Left ventricle myocardium inferior (tissue), 1 donor: ENCODE measurements around the gene HERPUD2. TPM values are rescaled to one million over a fixed set of nuclear protein-coding genes. Genes with fewer than 3 reads are reported as not detected.

Experiments
- DNase-seq: peaks from one replicate; pipeline ENCODE4 v3.0.0-alpha.2; 2020
- H3K27ac ChIP-seq: fragments of 200-600 bp; replicated peaks from 2 replicates; pipeline ENCODE4 v1.8.0; 2021
- H3K27me3 ChIP-seq: fragments of 200-600 bp; 2 replicates; pipeline ENCODE4 v1.8.0; 2021; ENCODE audit warnings: low read depth
- H3K36me3 ChIP-seq: fragments of 200-600 bp; 2 replicates; pipeline ENCODE4 v1.8.0; 2021
- H3K4me1 ChIP-seq: fragments of 200-600 bp; 2 replicates; pipeline ENCODE4 v1.8.0; 2021
- H3K4me3 ChIP-seq: fragments of 200-600 bp; 2 replicates; pipeline ENCODE4 v1.8.0; 2021; ENCODE audit warnings: mild to moderate bottlenecking, moderate library complexity
- H3K9me3 ChIP-seq: fragments of 200-600 bp; replicated peaks from 2 replicates; pipeline ENCODE4 v1.8.0; 2021
- CTCF ChIP-seq: fragments of 200-600 bp; IDR thresholded peaks from 2 replicates; pipeline ENCODE4 v1.8.0; 2021; ENCODE audit warnings: antibody characterized with exemption, mild to moderate bottlenecking, borderline replicate concordance
- intact Hi-C: fragments of 100-400 bp; cut with micrococcal nuclease; formaldehyde crosslinking; loops from one replicate; pipeline ENCODE4 v1.11.0; 2022
- total RNA-seq: library from RNA; stranded (reverse); fragmentation: NEBNext Ultra II Directional; extraction: Animal tissue kit (Norgen Biotek cat#: 25700); gene quantifications from one replicate; pipeline ENCODE4 v1.2.1, GENCODE V29; 2021
- donor health status: DM: no; HTN: yes; CAD: no; lungs with severe emphysema.

Gene HERPUD2
- total RNA-seq, 1 donor from 2014 or later = 13.6 TPM

- peaks cover 71% of the 10 kb centered on the region for H3K4me1 ChIP-seq
- H3K27ac ChIP-seq = peak overlapping the region; percentile 75
- peaks cover 2% of the 10 kb centered on the region for H3K9me3 ChIP-seq
- intact Hi-C loops = no loop called here
- H3K27me3 ChIP-seq = no peaks in the 10 kb centered on the region
- peaks cover 4% of the 10 kb centered on the region for H3K36me3 ChIP-seq
- TF ChIP-seq CTCF = no peak
- H3K4me3 ChIP-seq = peak overlapping the region; percentile 35
- no peak for DNase-seq
Observed at GRCh38 chr7:35647171-35647574, 47.8 kb downstream of the HERPUD2 start.

- Histone ChIP-seq H3K27me3 (no peaks in the 10 kb centered on the region), H3K4me3 (peak overlapping the region; percentile 35), H3K27ac (peak overlapping the region; percentile 75), H3K9me3 (no peaks in the 10 kb centered on the region), H3K4me1 (peaks cover 75% of the 10 kb centered on the region), H3K36me3 (peaks cover 4% of the 10 kb centered on the region)
- TF ChIP-seq CTCF = no peak
- DNase-seq = no peak
- intact Hi-C loops = no loop called here
Observed at GRCh38 chr7:35646289-35647023, 48.5 kb downstream of the HERPUD2 start.

- H3K27ac ChIP-seq = peak overlapping the region; percentile 75
- no peak for DNase-seq
- H3K27me3 ChIP-seq = no peaks in the 10 kb centered on the region
- intact Hi-C loops = no loop called here
- H3K4me1 ChIP-seq = peaks cover 75% of the 10 kb centered on the region
- H3K4me3 ChIP-seq = no peak overlapping the region
- TF ChIP-seq CTCF = no peak
- H3K9me3 ChIP-seq = no peaks in the 10 kb centered on the region
- H3K36me3 ChIP-seq = peaks cover 4% of the 10 kb centered on the region
Observed at GRCh38 chr7:35645691-35646090, 49.2 kb downstream of the HERPUD2 start.

GRCh38 chr7:35630024-35630972 lies 64.6 kb downstream of the HERPUD2 start:
- H3K4me3 ChIP-seq = no peak overlapping the region
- no peaks in the 10 kb centered on the region for H3K9me3 ChIP-seq
- no peak for DNase-seq
- TF ChIP-seq CTCF = no peak
- peaks cover 48% of the 10 kb centered on the region for H3K36me3 ChIP-seq
- H3K4me1 ChIP-seq = peaks cover 2% of the 10 kb centered on the region
- no peaks in the 10 kb centered on the region for H3K27me3 ChIP-seq
- H3K27ac ChIP-seq = no peak overlapping the region
- intact Hi-C loops = no loop called here

GRCh38 chr7:35624299-35625186 lies 70.4 kb downstream of the HERPUD2 start:
- TF ChIP-seq CTCF = peak; percentile 88
- intact Hi-C loops = loop anchor here (10.0 kb wide), 1 partner anchor 200 kb away; no protein-coding TSS in a partner anchor
- Histone ChIP-seq H3K4me1 (peaks cover 6% of the 10 kb centered on the region), H3K9me3 (no peaks in the 10 kb centered on the region), H3K27ac (no peak overlapping the region), H3K36me3 (peaks cover 17% of the 10 kb centered on the region), H3K4me3 (no peak overlapping the region), H3K27me3 (no peaks in the 10 kb centered on the region)
- no peak for DNase-seq
